IPS-20b (cell line): ENCODE data around the gene CDH13.

ENCODE experiments used
- H3K27ac ChIP-seq: one replicate; pipeline ENCODE4 v1.5.1; 2013; ENCODE audit warnings: low read length
- H3K27me3 ChIP-seq: 2 replicates; pipeline ENCODE4 v1.6.1; 2013; ENCODE audit warnings: mild to moderate bottlenecking, low read length, inconsistent platforms; ENCODE audit not compliant: insufficient read depth
- H3K36me3 ChIP-seq: 2 replicates; pipeline ENCODE4 v1.6.1; 2013; ENCODE audit warnings: low read depth, mild to moderate bottlenecking, inconsistent platforms, low read length, moderate library complexity; ENCODE audit not compliant: insufficient read depth
- H3K4me1 ChIP-seq: 2 replicates; pipeline ENCODE4 v1.6.1; 2013; ENCODE audit warnings: mild to moderate bottlenecking, control low read depth, inconsistent platforms, low read length, moderate library complexity; ENCODE audit not compliant: insufficient read depth
- H3K4me3 ChIP-seq: 2 replicates; pipeline ENCODE4 v1.5.1; 2013; ENCODE audit warnings: mild to moderate bottlenecking, low read length, inconsistent platforms
- H3K9ac ChIP-seq: 2 replicates; pipeline ENCODE4 v1.6.1; 2013; ENCODE audit warnings: low read depth, mild to moderate bottlenecking, inconsistent platforms, low read length, moderate library complexity
- H3K9me3 ChIP-seq: 2 replicates; pipeline ENCODE4 v1.6.1; 2013; ENCODE audit warnings: mild to moderate bottlenecking, low read depth, low read length, inconsistent platforms; ENCODE audit not compliant: insufficient read depth

The CDH13 gene

GRCh38 chr16:83802135-83802534, 1175.4 kb downstream of the CDH13 start:
- H3K4me1 ChIP-seq, result peaks cover 12% of the 10 kb centered on the region; the same call in 1 of the 2 replicates
- H3K9me3 ChIP-seq, result no peaks in the 10 kb centered on the region
- peak overlapping the region; percentile 38 for H3K4me3 ChIP-seq
- peak overlapping the region; percentile 56; the same call in 1 of the 2 replicates for H3K9ac ChIP-seq
- H3K27ac ChIP-seq, result peak overlapping the region; percentile 19
- H3K36me3 ChIP-seq, result no peaks in the 10 kb centered on the region
- no peaks in the 10 kb centered on the region for H3K27me3 ChIP-seq

- Histone ChIP-seq H3K9me3 (no peaks in the 10 kb centered on the region), H3K27me3 (no peaks in the 10 kb centered on the region), H3K4me1 (peaks cover 12% of the 10 kb centered on the region; the same call in 1 of the 2 replicates), H3K27ac (peak overlapping the region; percentile 19), H3K36me3 (no peaks in the 10 kb centered on the region), H3K4me3 (peak overlapping the region; percentile 38), H3K9ac (peak overlapping the region; percentile 56; the same call in 1 of the 2 replicates)
Measured at GRCh38 chr16:83802554-83803205, 1175.9 kb downstream of the CDH13 start.

- Histone ChIP-seq H3K4me1 (peaks cover 14% of the 10 kb centered on the region; the same call in 1 of the 2 replicates), H3K27ac (no peak overlapping the region), H3K27me3 (no peaks in the 10 kb centered on the region), H3K4me3 (no peak overlapping the region), H3K9me3 (no peaks in the 10 kb centered on the region), H3K9ac (no peak overlapping the region), H3K36me3 (no peaks in the 10 kb centered on the region)
Measured at GRCh38 chr16:83803811-83804210, 1177.0 kb downstream of the CDH13 start.

- Histone ChIP-seq H3K27ac (no peak overlapping the region), H3K4me1 (peaks cover 17% of the 10 kb centered on the region; the same call in 1 of the 2 replicates), H3K9ac (no peak overlapping the region), H3K4me3 (no peak overlapping the region), H3K36me3 (no peaks in the 10 kb centered on the region), H3K27me3 (no peaks in the 10 kb centered on the region), H3K9me3 (no peaks in the 10 kb centered on the region)
Measured at GRCh38 chr16:83804366-83804765, 1177.6 kb downstream of the CDH13 start.

GRCh38 chr16:83806036-83806435, 1179.3 kb downstream of the CDH13 start:
- Histone ChIP-seq H3K9ac (no peak overlapping the region), H3K4me3 (no peak overlapping the region), H3K27me3 (no peaks in the 10 kb centered on the region), H3K27ac (no peak overlapping the region), H3K9me3 (no peaks in the 10 kb centered on the region), H3K36me3 (peaks cover 14% of the 10 kb centered on the region), H3K4me1 (peaks cover 17% of the 10 kb centered on the region; the same call in 1 of the 2 replicates)

GRCh38 chr16:83806731-83807130, 1180.0 kb downstream of the CDH13 start:
- no peaks in the 10 kb centered on the region for H3K27me3 ChIP-seq
- H3K9ac ChIP-seq, result no peak overlapping the region
- H3K4me1 ChIP-seq, result peaks cover 17% of the 10 kb centered on the region; the same call in 1 of the 2 replicates
- H3K9me3 ChIP-seq, result no peaks in the 10 kb centered on the region
- no peak overlapping the region for H3K27ac ChIP-seq
- peaks cover 21% of the 10 kb centered on the region for H3K36me3 ChIP-seq
- H3K4me3 ChIP-seq, result no peak overlapping the region

GRCh38 chr16:83807327-83807709, 1180.5 kb downstream of the CDH13 start:
- Histone ChIP-seq H3K4me3 (no peak overlapping the region; the same call in 1 of the 2 replicates), H3K27ac (no peak overlapping the region), H3K27me3 (no peaks in the 10 kb centered on the region), H3K4me1 (peaks cover 13% of the 10 kb centered on the region; the same call in 1 of the 2 replicates), H3K9ac (no peak overlapping the region), H3K9me3 (no peaks in the 10 kb centered on the region), H3K36me3 (peaks cover 27% of the 10 kb centered on the region)

GRCh38 chr16:83807710-83808572, 1181.2 kb downstream of the CDH13 start, which contains the start of gene HSBP1:
TSS of gene HSBP1 (plus strand) at chr16:83807978. CDS start at chr16:83808077, 99 bp downstream.
- Histone ChIP-seq H3K4me3 (peak within 1 kb of the TSS; percentile 86), H3K27ac (peak within 1 kb of the TSS; percentile 8), H3K9ac (peak within 1 kb of the TSS; percentile 85), H3K27me3 (no peaks in the 10 kb centered on the region), H3K9me3 (no peaks in the 10 kb centered on the region), H3K36me3 (peaks cover 33% of the 10 kb centered on the region), H3K4me1 (peaks cover 10% of the 10 kb centered on the region; the same call in 1 of the 2 replicates)

- H3K9ac ChIP-seq, result peak overlapping the region; percentile 85
- no peaks in the 10 kb centered on the region for H3K9me3 ChIP-seq
- H3K27ac ChIP-seq, result peak overlapping the region; percentile 8
- H3K4me1 ChIP-seq, result peaks cover 13% of the 10 kb centered on the region; the same call in 1 of the 2 replicates
- H3K36me3 ChIP-seq, result peaks cover 37% of the 10 kb centered on the region
- H3K4me3 ChIP-seq, result peak overlapping the region; percentile 86
- H3K27me3 ChIP-seq, result no peaks in the 10 kb centered on the region
Measured at GRCh38 chr16:83808573-83809014, 1181.8 kb downstream of the CDH13 start.

GRCh38 chr16:83809092-83809491, 1182.3 kb downstream of the CDH13 start:
- peaks cover 15% of the 10 kb centered on the region for H3K4me1 ChIP-seq
- H3K9me3 ChIP-seq, result no peaks in the 10 kb centered on the region
- H3K36me3 ChIP-seq, result peaks cover 37% of the 10 kb centered on the region
- H3K9ac ChIP-seq, result peak overlapping the region; percentile 85; the same call in 1 of the 2 replicates
- H3K27ac ChIP-seq, result no peak overlapping the region
- H3K27me3 ChIP-seq, result no peaks in the 10 kb centered on the region
- H3K4me3 ChIP-seq, result peak overlapping the region; percentile 86

- Histone ChIP-seq H3K4me1 (peaks cover 22% of the 10 kb centered on the region), H3K9ac (no peak overlapping the region), H3K36me3 (peaks cover 37% of the 10 kb centered on the region), H3K4me3 (no peak overlapping the region), H3K27ac (no peak overlapping the region), H3K9me3 (no peaks in the 10 kb centered on the region), H3K27me3 (no peaks in the 10 kb centered on the region)
Measured at GRCh38 chr16:83810901-83811300, 1184.1 kb downstream of the CDH13 start.
